HepG2 (cell line): ENCODE measurements around the gene LPO. TPM values are rescaled to one million over a fixed set of nuclear protein-coding genes. Genes with fewer than 3 reads are reported as not detected.
A peak's percentile ranks its signal among the peaks of the same experiment; 100 is the strongest.

Source experiments
- ATAC-seq: fragments of 200-7000 bp; cut with Tn5 transposase; 3 replicates; pipeline ENCODE4 v1.9.1; 2020; ENCODE audit warnings: mild to moderate bottlenecking, moderate library complexity
- BruUV-seq: library from RNA; stranded (reverse); fragments of 400-500 nt; replicated peaks from 2 replicates; lab custom pipeline; 2021; lab: Mats Ljungman, UMichigan
- CTCF ChIA-PET: fragments of 300-600 bp; formaldehyde crosslinking; extraction: SDS; loops from one replicate; lab custom pipeline; 2021; ENCODE audit warnings: low total read pairs, inconsistent platforms, low intra/inter-chr PET ratio; lab: Yijun Ruan, JAX
- POLR2A ChIA-PET: fragments of 350-600 bp; sonication (Branson Sonifier 250); formaldehyde crosslinking; loops from one replicate; lab custom pipeline; 2020; ENCODE audit warnings: antibody characterized with exemption, inconsistent platforms; lab: Yijun Ruan, JAX
- DNase-seq: peaks from one replicate; pipeline ENCODE4 v3.0.0-alpha.2; 2015; ENCODE audit warnings: low spot score
- FAIRE-seq: peaks from 3 replicates; lab custom pipeline; 2011; peaks lifted over from hg19 to GRCh38; lab: Jason Lieb, UNC
- H2AFZ ChIP-seq: one replicate; pipeline ENCODE4 v1.6.1; 2011; ENCODE audit warnings: low read length, inconsistent platforms
- H3K27ac ChIP-seq: fragments of 300-600 bp; 3 replicates; pipeline ENCODE4 v1.8.0; 2011; ENCODE audit warnings: mixed run types, mild to moderate bottlenecking, mixed read lengths, low read length, inconsistent platforms; ENCODE audit not compliant: insufficient read depth; ENCODE audit errors: extremely low read length
- H3K27me3 ChIP-seq, 2 experiments: fragments of 200-600 bp in 1 of 2; 2 replicates in 1 of 2; 3 replicates in 1 of 2; pipeline versions ENCODE4 v1.6.0 to v1.8.0; 2011; ENCODE audit warnings: low read length in 2 of 2, mild to moderate bottlenecking in 2 of 2, moderate library complexity in 2 of 2, inconsistent platforms in 1 of 2; ENCODE audit not compliant: insufficient read depth in 2 of 2, control insufficient read depth in 1 of 2
- H3K36me3 ChIP-seq, 2 experiments: fragments of 200-600 bp in 1 of 2; replicated peaks in 1 of 2; 2 replicates in 1 of 2; 3 replicates in 1 of 2; pipeline versions ENCODE4 v1.5.1 to v1.8.0; 2011; ENCODE audit warnings: low read length in 2 of 2, inconsistent platforms in 1 of 2; ENCODE audit not compliant: insufficient read depth in 2 of 2, control insufficient read depth in 1 of 2
- H3K4me1 ChIP-seq: 2 replicates; pipeline ENCODE4 v1.5.1; 2012; ENCODE audit warnings: low read length, inconsistent platforms; ENCODE audit not compliant: insufficient read depth
- H3K4me2 ChIP-seq: 2 replicates; pipeline ENCODE4 v1.6.0; 2011; ENCODE audit warnings: low read depth, low read length, inconsistent platforms
- H3K4me3 ChIP-seq, 3 experiments: fragments of 200-600 bp in 1 of 3; sonication (generic), shearing (Covaris generic) in 1 of 3; replicated peaks in 1 of 3; 2 replicates each; pipeline ENCODE4 v1.5.1; 2011 to 2016; ENCODE audit warnings: low read length in 3 of 3, inconsistent platforms in 2 of 3, low read depth in 2 of 3, mild to moderate bottlenecking in 2 of 3, control low read depth in 1 of 3, mixed read lengths in 1 of 3; ENCODE audit not compliant: insufficient read depth in 1 of 3
- H3K79me2 ChIP-seq: one replicate; pipeline ENCODE4 v1.6.1; 2011; ENCODE audit warnings: low read length, inconsistent platforms; ENCODE audit not compliant: insufficient read depth
- H3K9ac ChIP-seq: 2 replicates; pipeline ENCODE4 v1.6.0; 2011; ENCODE audit warnings: mild to moderate bottlenecking, low read depth, low read length, inconsistent platforms; ENCODE audit not compliant: insufficient read depth
- H3K9me3 ChIP-seq: 2 replicates; pipeline ENCODE4 v1.5.1; 2012; ENCODE audit warnings: mild to moderate bottlenecking, low read length
- H4K20me1 ChIP-seq: 2 replicates; pipeline ENCODE4 v1.6.0; 2011; ENCODE audit warnings: inconsistent platforms, mild to moderate bottlenecking, low read length, moderate library complexity; ENCODE audit not compliant: insufficient read depth
- AGO2 ChIP-seq: fragments of 200-400 bp; formaldehyde crosslinking; optimal IDR thresholded peaks from 2 replicates; pipeline ENCODE3; 2017; ENCODE audit warnings: mild to moderate bottlenecking, low read depth, low read length, moderate library complexity
- ARID3A ChIP-seq: IDR thresholded peaks from 2 replicates; pipeline ENCODE4 v1.6.1; 2012; ENCODE audit warnings: low read depth, low read length, improper control_type of control experiment
- CEBPG ChIP-seq: IDR thresholded peaks from 2 replicates; pipeline ENCODE4 v1.6.1; 2016
- FOSL1 ChIP-seq: sonication (generic); formaldehyde crosslinking; IDR thresholded peaks from 2 replicates; pipeline ENCODE4 v1.9.0; 2021; ENCODE audit warnings: missing genetic modification reagents, borderline replicate concordance
- HDAC6 ChIP-seq: fragments of 200-600 bp; sonication (generic); IDR thresholded peaks from 2 replicates; pipeline ENCODE4 v1.7.0; 2017; ENCODE audit warnings: mild to moderate bottlenecking, antibody characterized with exemption, low read length, low read depth
- NAIF1 ChIP-seq: sonication (generic); formaldehyde crosslinking; IDR thresholded peaks from 2 replicates; pipeline ENCODE4 v1.5.0; 2020; ENCODE audit warnings: mild to moderate bottlenecking, missing genetic modification reagents, borderline replicate concordance
- NR2C2 ChIP-seq: sonication (generic); formaldehyde crosslinking; IDR thresholded peaks from 2 replicates; pipeline ENCODE4 v1.4.0; 2020; ENCODE audit warnings: missing genetic modification reagents, mild to moderate bottlenecking, moderate library complexity, borderline replicate concordance
- PCBP2 ChIP-seq: fragments of 200-400 bp; formaldehyde crosslinking; optimal IDR thresholded peaks from 2 replicates; pipeline ENCODE3; 2018; ENCODE audit warnings: low read length, low read depth; ENCODE audit not compliant: poor library complexity, severe bottlenecking
- ZNF337 ChIP-seq: sonication (generic); formaldehyde crosslinking; IDR thresholded peaks from 2 replicates; pipeline ENCODE4 v1.5.1; 2020; ENCODE audit warnings: missing genetic modification reagents, low read depth, mild to moderate bottlenecking, borderline replicate concordance
- ZNF460 ChIP-seq: sonication (generic); formaldehyde crosslinking; IDR thresholded peaks from 2 replicates; pipeline ENCODE4 v1.5.1; 2020; ENCODE audit warnings: missing genetic modification reagents, mild to moderate bottlenecking, borderline replicate concordance
- ZNF501 ChIP-seq: sonication (generic); formaldehyde crosslinking; IDR thresholded peaks from 2 replicates; pipeline ENCODE4 v1.5.1; 2020; ENCODE audit warnings: mild to moderate bottlenecking, moderate library complexity, missing genetic modification reagents
- WGBS: methylation state at CpG from one replicate; pipeline ENCODE4 v1.1.6; 2017; ENCODE audit warnings: low lambda C conversion rate; 5-methylcytosine and 5-hydroxymethylcytosine counted together
- in situ Hi-C: cut with HindIII; loops from 2 replicates; pipeline ENCODE4 v1.10.0; 2017; ENCODE audit warnings: low pct_unique_long_range_greater_than_20kb; ENCODE audit not compliant: extremely low pct_ligation_motif_present
- intact Hi-C: fragments of 100-400 bp; cut with micrococcal nuclease; formaldehyde crosslinking; loops from one replicate; pipeline ENCODE4 v1.10.0; 2022; ENCODE audit not compliant: unreplicated experiment
- polyA plus RNA-seq, 8 experiments: library from polyadenylated mRNA; depleted of rRNA in 3 of 8; stranded (reverse) in 7 of 8; unstranded in 1 of 8; fragments of >200 nt; fragmentation: Illumina TruSeq in 4 of 8; extraction: Trizol in 4 of 8; gene quantifications; 2 replicates each; pipeline versions ENCODE4 v1.2.1 to v1.2.3, GENCODE V29; 2011 to 2016; ENCODE audit warnings: low read depth in 4 of 8, missing spikeins in 1 of 8, mixed read lengths in 1 of 8; ENCODE audit not compliant: insufficient read depth in 1 of 8
- total RNA-seq, 5 experiments: library from RNA; depleted of rRNA; stranded (reverse); fragments of >200 nt; fragmentation: Illumina TruSeq; extraction: Trizol; gene quantifications; 2 replicates each; pipeline ENCODE4 v1.2.3, GENCODE V29; 2016; ENCODE audit warnings: low read depth in 1 of 5

Gene LPO
- total and polyA plus RNA-seq, 2 of the 13 experiments (the other 11 are each of a cell fraction or from before 2014, with no cell fraction given), result not detected

- Histone ChIP-seq H3K4me2 (no peak overlapping the region), H3K79me2 (no peaks in the 10 kb centered on the region), H3K4me3 (no peak overlapping the region), H4K20me1 (no peaks in the 10 kb centered on the region), H3K9ac (no peak overlapping the region), H3K36me3 (no peaks in the 10 kb centered on the region), H3K27ac (no peak overlapping the region), H3K27me3 (peaks cover 19 to 89% of the 10 kb centered on the region in 2 experiments), H2AFZ (no peak overlapping the region), H3K9me3 (no peaks in the 10 kb centered on the region), H3K4me1 (peaks cover 45% of the 10 kb centered on the region)
- no TSS peak for BruUV-seq
- 17% methylated on average over 5 of the region's 6 CpGs for WGBS
- ATAC-seq (no peak), FAIRE-seq (no peak), DNase-seq (no peak)
- TF ChIP-seq NR2C2 (CRISPR knock-in tag), result no peak
- no peak for TF ChIP-seq AGO2
- TF ChIP-seq PCBP2, result no peak
- no peak for TF ChIP-seq CEBPG (CRISPR knock-in tag)
- ChIA-PET CTCF (no interaction called here), POLR2A (no interaction called here)
- intact Hi-C loops (no loop called here), in situ Hi-C loops (no loop called here)
Measured at GRCh38 chr17:58244963-58245362, 6.6 kb downstream of the LPO start.

GRCh38 chr17:58245428-58246103 is 7.2 kb downstream of the LPO start:
- H2AFZ ChIP-seq, result no peak overlapping the region
- H3K9me3 ChIP-seq, result no peaks in the 10 kb centered on the region
- H3K79me2 ChIP-seq, result no peaks in the 10 kb centered on the region
- FAIRE-seq, result no peak
- BruUV-seq, result no TSS peak
- peak overlapping the region; percentile 9; the same call in 1 of the 2 replicates for H3K4me2 ChIP-seq
- intact Hi-C loops, result no loop called here
- TF ChIP-seq ARID3A (peak; percentile 22; the same call in 1 of the 2 replicates), ZNF337 (CRISPR knock-in tag) (no peak), ZNF460 (CRISPR knock-in tag) (no peak), HDAC6 (no peak), ZNF501 (CRISPR knock-in tag) (0 out of 2 replicates have a peak, but pooled peaks have one; percentile 35), FOSL1 (CRISPR knock-in tag) (0 out of 2 replicates have a peak, but pooled peaks have one; percentile 16), NAIF1 (CRISPR knock-in tag) (no peak)
- peak; percentile 20 for DNase-seq
- H4K20me1 ChIP-seq, result no peaks in the 10 kb centered on the region
- no peaks in the 10 kb centered on the region for H3K36me3 ChIP-seq
- ChIA-PET POLR2A (no interaction called here), CTCF (no interaction called here)
- H3K4me3 ChIP-seq, result no peak overlapping the region
- H3K9ac ChIP-seq, result no peak overlapping the region
- H3K27me3 ChIP-seq, result peaks cover 19 to 89% of the 10 kb centered on the region in 2 experiments
- in situ Hi-C loops, result no loop called here
- 16% methylated on average over 10 of the region's 10 CpGs for WGBS
- peak; percentile 29 for ATAC-seq
- peaks cover 51% of the 10 kb centered on the region for H3K4me1 ChIP-seq
- H3K27ac ChIP-seq, result no peak overlapping the region
